HCT116 (cell line): ENCODE results near the gene VIPR2. TPM values are rescaled to one million over a fixed set of nuclear protein-coding genes. Genes with fewer than 3 reads are reported as not detected.

Experiments used
- ATAC-seq: fragments of 200-7000 bp; cut with Tn5 transposase; 2 replicates; pipeline ENCODE4 v1.9.1; 2020; ENCODE audit warnings: mild to moderate bottlenecking, moderate library complexity
- BruUV-seq: library from RNA; stranded (reverse); fragments of 400-500 nt; replicated peaks from 2 replicates; lab custom pipeline; 2021; lab: Mats Ljungman, UMichigan
- CTCF ChIA-PET: fragments of 300-600 bp; sonication (Branson Sonifier 250); formaldehyde crosslinking; loops from one replicate; lab custom pipeline; 2021; ENCODE audit warnings: antibody characterized with exemption; lab: Charles Lee
- POLR2A ChIA-PET: fragments of 300-600, 350-600 bp; sonication (Branson Sonifier 250); formaldehyde crosslinking; loops from one replicate; lab custom pipeline; 2021; ENCODE audit warnings: antibody characterized with exemption; lab: Charles Lee
- RAD21 ChIA-PET, 2 experiments: fragments of 300-600 bp; sonication (Branson Sonifier 250); formaldehyde crosslinking; loops; one replicate each; lab custom pipeline; 2023; ENCODE audit warnings: low total read pairs in 2 of 2; ENCODE audit not compliant: uncharacterized antibody in 2 of 2, unreplicated experiment in 2 of 2, low non-redundant PET in 1 of 2; lab: Charles Lee
- DNase-seq: peaks from one replicate; pipeline ENCODE4 v3.0.0-alpha.2; 2010; ENCODE audit warnings: low read depth, low spot score
- H2AFZ ChIP-seq: fragments of 200-600 bp; shearing (Covaris generic), sonication (generic); 2 replicates; pipeline ENCODE4 v1.6.1; 2017; ENCODE audit warnings: low read depth, mixed run types, mixed read lengths, antibody characterized with exemption, low read length; ENCODE audit not compliant: poor library complexity, severe bottlenecking
- H3K27ac ChIP-seq: 2 replicates; pipeline ENCODE4 v1.5.1; 2012; ENCODE audit warnings: low read depth, low read length
- H3K27me3 ChIP-seq: fragments of 200-600 bp; sonication (generic); 2 replicates; pipeline ENCODE4 v1.6.1; 2016; ENCODE audit warnings: mixed run types, low read length, mixed read lengths; ENCODE audit not compliant: insufficient read depth
- H3K36me3 ChIP-seq, 2 experiments: fragments of 200-500 bp in 1 of 2; fragments of 200-600 bp in 1 of 2; sonication (Bioruptor generic) in 1 of 2; sonication (generic) in 1 of 2; 2 replicates each; pipeline versions ENCODE4 v1.5.1 to v1.6.1; 2014 to 2016; ENCODE audit warnings: low read length in 2 of 2, inconsistent platforms in 1 of 2, mixed read lengths in 1 of 2, mixed run types in 1 of 2; ENCODE audit not compliant: insufficient read depth in 2 of 2, control insufficient read depth in 1 of 2
- H3K4me1 ChIP-seq, 2 experiments: fragments of 200-600 bp in 1 of 2; sonication (generic) in 1 of 2; 2 replicates each; pipeline versions ENCODE4 v1.5.1 to v1.6.1; 2012 to 2017; ENCODE audit warnings: low read length in 2 of 2, inconsistent platforms in 1 of 2, mild to moderate bottlenecking in 1 of 2, mixed read lengths in 1 of 2, mixed run types in 1 of 2, moderate library complexity in 1 of 2; ENCODE audit not compliant: insufficient read depth in 2 of 2, control insufficient read depth in 1 of 2
- H3K4me2 ChIP-seq: fragments of 200-600 bp; sonication (generic); 2 replicates; pipeline ENCODE4 v1.6.1; 2017; ENCODE audit warnings: mixed run types, low read length, mixed read lengths
- H3K4me3 ChIP-seq, 2 experiments: fragments of 200-600 bp in 1 of 2; sonication (generic) in 1 of 2; replicated peaks in 1 of 2; 2 replicates each; pipeline ENCODE4 v1.5.1; 2011 to 2016; ENCODE audit warnings: low read length in 2 of 2, control low read depth in 1 of 2, low read depth in 1 of 2, mild to moderate bottlenecking in 1 of 2, mixed read lengths in 1 of 2, mixed run types in 1 of 2
- H3K79me2 ChIP-seq: fragments of 200-600 bp; sonication (generic); 2 replicates; pipeline ENCODE4 v1.6.1; 2017; ENCODE audit warnings: mild to moderate bottlenecking, mixed run types, low read length, moderate library complexity, mixed read lengths; ENCODE audit not compliant: insufficient read depth
- H3K9ac ChIP-seq: fragments of 200-600 bp; sonication (generic); 2 replicates; pipeline ENCODE4 v1.6.1; 2016; ENCODE audit warnings: low read length, mixed read lengths
- H3K9me2 ChIP-seq: fragments of 200-600 bp; sonication (generic), shearing (Covaris generic); 2 replicates; pipeline ENCODE4 v1.6.1; 2017; ENCODE audit warnings: mixed run types, mild to moderate bottlenecking, moderate library complexity; ENCODE audit not compliant: insufficient read depth
- H3K9me3 ChIP-seq, 2 experiments: fragments of 200-500 bp in 1 of 2; fragments of 200-600 bp in 1 of 2; sonication (Bioruptor generic) in 1 of 2; sonication (generic) in 1 of 2; 2 replicates each; pipeline ENCODE4 v1.6.1; 2014 to 2017; ENCODE audit warnings: low read length in 2 of 2, mixed read lengths in 2 of 2, inconsistent platforms in 1 of 2, low read depth in 1 of 2, mild to moderate bottlenecking in 1 of 2, mixed run types in 1 of 2, moderate library complexity in 1 of 2; ENCODE audit not compliant: control insufficient read depth in 1 of 2, insufficient read depth in 1 of 2
- H4K20me1 ChIP-seq: fragments of 200-600 bp; sonication (generic), shearing (Covaris generic); 2 replicates; pipeline ENCODE4 v1.6.1; 2017; ENCODE audit warnings: mixed run types, mild to moderate bottlenecking, moderate library complexity; ENCODE audit not compliant: insufficient read depth
- CBX3 ChIP-seq: IDR thresholded peaks from 2 replicates; pipeline ENCODE4 v1.6.1; 2012; ENCODE audit warnings: low read depth
- CEBPB ChIP-seq: IDR thresholded peaks from 2 replicates; pipeline ENCODE4 v1.6.1; 2012; ENCODE audit warnings: low read depth
- CTCF ChIP-seq, 3 experiments: fragments of 200-600 bp in 1 of 3; sonication (generic) in 1 of 3; IDR thresholded peaks in 2 of 3; conservative IDR thresholded peaks in 1 of 3; 2 replicates each; pipeline ENCODE4 v1.5.1; 2012 to 2017; ENCODE audit warnings: low read depth in 2 of 3, low read length in 2 of 3, antibody characterized with exemption in 1 of 3, borderline replicate concordance in 1 of 3, control low read depth in 1 of 3, mild to moderate bottlenecking in 1 of 3, mixed read lengths in 1 of 3, mixed run types in 1 of 3, moderate library complexity in 1 of 3; ENCODE audit not compliant: insufficient read depth in 1 of 3
- EGR1 ChIP-seq: IDR thresholded peaks from 2 replicates; pipeline ENCODE4 v1.6.1; 2012; ENCODE audit warnings: low read depth
- EZH2phosphoT487 ChIP-seq: fragments of 200-600 bp; IDR thresholded peaks from 2 replicates; pipeline ENCODE4 v1.6.1; 2018; ENCODE audit warnings: antibody characterized with exemption, borderline replicate concordance
- FOSL1 ChIP-seq: IDR thresholded peaks from 2 replicates; pipeline ENCODE4 v1.6.1; 2012; ENCODE audit warnings: low read depth
- JUND ChIP-seq: IDR thresholded peaks from 2 replicates; pipeline ENCODE4 v1.6.1; 2012
- POLR2A ChIP-seq: IDR thresholded peaks from 2 replicates; pipeline ENCODE4 v1.7.0; 2011; ENCODE audit warnings: borderline replicate concordance; ENCODE audit not compliant: insufficient read depth, insufficient read length; ENCODE audit errors: extremely low read depth
- RAD21 ChIP-seq: IDR thresholded peaks from 2 replicates; pipeline ENCODE4 v1.6.1; 2012; ENCODE audit warnings: low read depth, mild to moderate bottlenecking
- SIN3A ChIP-seq: IDR thresholded peaks from 2 replicates; pipeline ENCODE4 v1.6.1; 2012; ENCODE audit warnings: low read depth
- SRF ChIP-seq: IDR thresholded peaks from 2 replicates; pipeline ENCODE4 v1.6.1; 2012; ENCODE audit warnings: low read depth
- TCF7L2 ChIP-seq: IDR thresholded peaks from 2 replicates; pipeline ENCODE4 v1.7.0; 2011; ENCODE audit warnings: borderline replicate concordance, inconsistent platforms; ENCODE audit not compliant: insufficient read depth, insufficient read length; ENCODE audit errors: extremely low read depth
- YY1 ChIP-seq: IDR thresholded peaks from 2 replicates; pipeline ENCODE4 v1.6.1; 2011; ENCODE audit warnings: low read length, low read depth, moderate library complexity, mild to moderate bottlenecking; ENCODE audit not compliant: insufficient replicate concordance; ENCODE audit errors: extremely low read depth
- ZNF274 ChIP-seq: fragments of 200-500 bp; sonication (Bioruptor generic); IDR thresholded peaks from 2 replicates; pipeline ENCODE4 v1.6.1; 2014; ENCODE audit warnings: mild to moderate bottlenecking, low read depth, low read length, inconsistent platforms
- intact Hi-C: fragments of 100-400 bp; cut with micrococcal nuclease; formaldehyde crosslinking; loops from 2 replicates; pipeline ENCODE4 v1.10.0; 2022
- total RNA-seq: library from RNA; stranded (reverse); gene quantifications from one replicate; pipeline ENCODE4 v1.2.1, GENCODE V29; 2021; ENCODE audit not compliant: unreplicated experiment
- TF ChIP-seq, protein P1 (sequence below): IDR thresholded peaks from 2 replicates; pipeline ENCODE4 v1.6.1; 2012
- TF ChIP-seq, protein P2 (sequence below): IDR thresholded peaks from 2 replicates; pipeline ENCODE4 v1.6.1; 2012

VIPR2 gene
- total RNA-seq, 1 experiment from 2014 or later, result 0.10 TPM

DNA sequence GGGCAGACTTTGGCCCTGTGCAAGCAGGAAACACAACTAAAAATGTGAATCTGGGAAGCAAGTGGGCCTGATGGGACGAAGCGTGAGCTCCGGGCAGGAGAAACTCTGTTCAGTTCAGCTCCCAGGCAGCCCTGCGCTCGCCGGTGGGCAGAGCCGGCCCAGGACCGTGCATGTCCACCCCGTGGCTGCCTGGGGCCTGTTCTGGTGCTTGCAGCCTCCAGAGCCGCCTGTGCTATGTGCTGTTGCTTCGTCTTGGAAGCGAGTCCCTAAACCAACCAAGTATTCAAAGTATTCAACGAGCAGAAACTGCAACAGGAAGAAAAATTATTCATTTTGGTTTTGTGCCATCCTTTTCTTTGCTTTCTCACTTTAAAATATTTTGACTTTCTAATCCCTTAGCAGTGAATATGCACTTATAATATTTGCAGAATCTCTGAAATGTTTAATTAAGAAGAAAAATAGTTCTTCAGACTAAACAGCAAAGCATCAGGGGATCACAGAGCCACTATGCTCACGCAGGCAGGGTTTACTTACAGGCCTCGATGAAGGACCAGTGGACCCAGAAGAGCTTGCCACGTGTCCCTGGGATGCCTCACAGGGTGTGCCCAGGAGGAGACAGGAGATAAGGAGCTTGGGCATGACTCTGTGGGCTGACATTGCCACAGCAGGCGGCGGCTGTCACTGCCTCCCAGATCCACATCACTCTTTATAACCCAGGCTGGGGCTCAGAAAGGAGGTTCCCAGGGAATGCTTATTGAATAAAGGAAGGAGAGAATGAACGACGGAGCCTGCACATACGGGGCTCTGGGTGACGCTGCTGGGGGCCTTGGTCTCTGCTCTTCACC is 45.6 kb downstream of the VIPR2 start:
- no peak overlapping the region for H2AFZ ChIP-seq
- H3K9me2 ChIP-seq, result no peaks in the 10 kb centered on the region
- no peaks in the 10 kb centered on the region for H3K79me2 ChIP-seq
- no TSS peak for BruUV-seq
- no peak for TF ChIP-seq TCF7L2
- TF ChIP-seq YY1, result no peak
- TF ChIP-seq ZNF274, result no peak
- no peak for TF ChIP-seq FOSL1
- no peak for TF ChIP-seq RAD21
- TF ChIP-seq CBX3, result no peak
- no peak for TF ChIP-seq CTCF (IDR thresholded peaks at IDR 0.05 in 2 of 3, conservative IDR thresholded peaks at IDR 0.05 in 1 of 3; ENCODE audit: borderline replicate concordance in 1 of 3, insufficient read depth in 1 of 3, low read depth in 2 of 3, low read length in 2 of 3)
- TF ChIP-seq EZH2phosphoT487, result no peak
- no peak for TF ChIP-seq SIN3A
- no peak for TF ChIP-seq POLR2A
- no peak for TF ChIP-seq CEBPB
- no peak for TF ChIP-seq EGR1
- TF ChIP-seq, protein P1, sequence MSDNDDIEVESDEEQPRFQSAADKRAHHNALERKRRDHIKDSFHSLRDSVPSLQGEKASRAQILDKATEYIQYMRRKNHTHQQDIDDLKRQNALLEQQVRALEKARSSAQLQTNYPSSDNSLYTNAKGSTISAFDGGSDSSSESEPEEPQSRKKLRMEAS, result no peak
- TF ChIP-seq, protein P2, sequence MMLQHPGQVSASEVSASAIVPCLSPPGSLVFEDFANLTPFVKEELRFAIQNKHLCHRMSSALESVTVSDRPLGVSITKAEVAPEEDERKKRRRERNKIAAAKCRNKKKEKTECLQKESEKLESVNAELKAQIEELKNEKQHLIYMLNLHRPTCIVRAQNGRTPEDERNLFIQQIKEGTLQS, result no peak
- no peak for TF ChIP-seq JUND
- no peak for TF ChIP-seq SRF
- no peaks in the 10 kb centered on the region for H3K27me3 ChIP-seq
- no peak for ATAC-seq
- no peaks in the 10 kb centered on the region for H4K20me1 ChIP-seq
- POLR2A ChIA-PET, result no interaction called here
- no peak overlapping the region for H3K9ac ChIP-seq
- CTCF ChIA-PET, result no interaction called here
- no peak overlapping the region for H3K27ac ChIP-seq
- RAD21 ChIA-PET, result no interaction called here
- H3K4me1 ChIP-seq, result no peaks in the 10 kb centered on the region
- H3K4me2 ChIP-seq, result no peak overlapping the region
- no peak overlapping the region for H3K4me3 ChIP-seq
- DNase-seq, result no peak
- intact Hi-C loops, result no loop called here
- no peaks in the 10 kb centered on the region for H3K9me3 ChIP-seq
- no peaks in the 10 kb centered on the region for H3K36me3 ChIP-seq
